HS-5 (cell line): ENCODE results near the gene TEPSIN.

Experiments used
- DNase-seq: peaks from one replicate; pipeline ENCODE4 v3.0.0-alpha.2; 2012; ENCODE audit warnings: low read depth

TEPSIN gene

DNA sequence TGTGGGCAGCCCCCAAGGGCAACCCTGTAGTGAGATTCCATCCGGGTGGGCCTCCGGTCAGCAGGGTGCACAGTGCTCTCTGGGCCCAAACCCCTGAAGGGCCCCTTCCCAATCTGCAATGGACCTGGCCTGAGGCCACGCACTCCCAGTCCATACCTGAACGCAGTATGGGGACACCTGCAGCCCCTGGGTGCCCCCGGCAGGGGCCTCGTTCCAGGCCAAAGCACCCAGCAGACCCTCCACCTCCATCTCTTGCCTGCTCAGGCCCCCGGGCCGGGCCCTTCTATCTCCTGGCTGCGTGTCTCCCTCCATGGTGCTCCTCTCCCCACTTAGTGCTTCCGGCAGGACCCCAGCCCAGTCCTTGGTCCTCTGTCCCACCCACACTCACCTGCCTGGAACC, 55.5 kb downstream of the TEPSIN start:
- no peak for DNase-seq

DNA sequence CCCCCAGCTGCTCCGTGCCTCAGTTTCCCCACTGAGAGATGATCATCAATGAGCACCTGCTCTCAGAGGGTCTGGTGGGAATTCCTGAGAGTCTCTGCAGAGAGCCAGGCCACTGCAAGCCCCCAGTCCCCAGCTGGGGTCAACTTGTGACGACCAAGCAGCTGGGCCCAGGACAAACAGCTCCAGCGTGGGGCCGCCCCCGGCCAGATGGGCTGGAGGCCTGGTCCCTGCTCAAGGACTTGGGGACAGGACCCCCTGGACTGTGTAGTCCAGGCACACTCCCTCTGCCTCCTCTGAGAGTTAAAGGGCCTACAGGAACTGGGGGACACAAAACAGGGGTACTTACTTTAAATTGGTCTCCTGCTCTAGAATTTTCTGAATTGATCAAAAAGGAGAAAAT, 56.3 kb downstream of the TEPSIN start:
- DNase-seq = no peak

DNA sequence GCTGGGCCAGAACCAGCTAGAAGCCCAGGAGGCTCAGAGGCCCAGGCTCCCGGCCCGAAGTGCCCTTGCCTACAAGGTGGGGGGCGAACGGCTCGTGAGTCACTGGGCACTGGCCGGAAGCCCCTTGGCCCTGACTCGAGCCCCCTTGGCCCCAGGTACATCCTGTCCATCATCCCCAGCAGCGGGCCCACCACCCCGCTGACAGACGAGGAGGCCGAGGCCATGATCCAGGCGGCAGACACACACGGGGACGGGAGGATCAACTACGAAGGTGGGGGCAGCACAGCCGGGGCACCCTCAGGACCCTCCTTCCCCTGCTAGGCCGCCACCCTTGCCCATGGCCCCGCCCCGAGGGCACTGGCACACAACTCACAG, 57.1 kb downstream of the TEPSIN start:
- DNase-seq = no peak

DNA sequence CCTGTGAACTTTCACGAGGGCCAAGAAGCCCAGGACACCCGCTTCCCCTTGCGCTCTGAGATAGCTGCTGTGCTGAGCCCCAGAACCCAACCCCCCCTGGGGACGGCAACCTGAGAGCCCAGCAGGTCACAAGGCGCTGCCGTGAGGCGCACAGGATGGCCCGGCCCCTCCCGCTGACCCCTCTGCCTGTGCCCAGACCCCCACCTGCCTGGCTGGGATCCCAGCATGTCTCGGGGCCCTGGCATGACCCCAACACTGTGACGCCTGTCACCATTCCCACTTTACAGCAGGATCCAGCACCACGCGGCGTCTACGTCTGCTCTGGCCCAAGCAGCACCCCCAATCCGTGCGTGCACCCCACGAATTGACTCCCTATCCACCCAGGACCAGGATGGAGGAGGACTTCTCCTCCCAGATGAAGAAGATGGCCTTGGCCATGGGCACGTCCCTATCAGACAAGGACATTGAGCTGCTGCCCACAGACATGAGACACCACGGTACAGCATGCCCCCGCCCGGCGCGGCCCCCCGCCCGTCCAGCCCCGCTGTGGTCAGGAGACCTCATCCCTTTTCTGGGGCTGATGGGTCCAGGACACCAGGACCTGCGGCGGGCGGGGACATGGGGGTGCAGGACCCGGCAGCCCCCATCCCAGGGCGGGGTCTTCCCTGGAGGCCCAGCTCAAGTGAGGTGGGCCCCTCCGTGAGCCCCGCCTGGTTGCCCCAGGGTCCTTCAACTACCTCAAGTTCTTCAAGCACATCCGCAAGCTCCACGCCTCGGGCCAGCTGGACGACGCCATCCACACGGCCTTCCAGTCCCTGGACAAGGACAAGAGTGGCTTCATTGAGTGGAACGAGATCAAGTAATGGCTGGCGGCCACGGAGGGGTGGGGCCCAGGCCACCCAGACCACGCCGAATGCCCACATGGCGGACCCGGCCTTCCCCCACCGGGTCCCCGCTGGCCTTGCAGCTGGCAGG, 57.7 kb downstream of the TEPSIN start:
- DNase-seq = no peak

DNA sequence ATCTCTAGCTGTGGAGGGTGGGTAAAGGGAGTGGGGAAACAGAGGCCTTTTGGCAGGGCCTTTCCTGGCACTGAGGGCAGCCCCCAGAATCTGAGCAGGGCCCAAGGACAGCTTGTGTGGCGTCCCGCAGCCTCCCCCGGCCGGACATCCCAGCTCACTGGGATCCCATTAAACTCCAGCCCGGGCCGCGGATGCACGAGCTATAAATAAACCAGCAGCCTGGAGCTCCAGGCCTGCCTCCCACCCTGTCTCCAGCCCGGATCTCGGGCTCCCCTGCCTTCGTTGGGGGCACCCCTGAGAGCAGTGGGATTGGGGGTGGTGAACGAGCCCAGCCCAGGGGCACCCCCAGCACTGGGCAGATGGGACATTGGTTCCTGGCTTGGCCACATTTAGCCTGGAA, 59.0 kb downstream of the TEPSIN start:
- DNase-seq = no peak

DNA sequence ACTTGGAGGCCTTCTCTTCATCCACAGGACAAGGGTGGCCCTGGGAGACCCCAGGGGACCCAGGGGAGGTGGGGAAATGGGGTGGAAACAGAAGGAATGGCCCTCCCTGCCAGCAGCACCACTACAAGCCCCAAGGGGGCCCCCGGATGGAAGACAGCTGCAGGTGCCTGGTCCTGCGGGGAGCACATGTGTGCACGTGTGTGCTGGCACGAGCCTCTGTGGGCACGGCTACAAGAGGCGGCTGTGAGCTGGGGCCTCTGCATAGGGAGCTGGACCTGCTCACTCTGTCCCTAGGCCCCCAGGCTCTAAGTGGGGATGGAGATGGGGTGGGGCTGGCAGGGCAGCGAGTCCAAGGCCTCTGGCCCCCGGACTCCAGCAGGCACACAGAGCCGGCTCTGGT, 59.6 kb downstream of the TEPSIN start:
- no peak for DNase-seq
